Thoracic aorta (tissue), 2 donors: ENCODE measurements around the gene TLN1. TPM values are rescaled to one million over a fixed set of nuclear protein-coding genes. Genes with fewer than 3 reads are reported as not detected.

Experiments
- ATAC-seq: fragments of 150-250 bp; one replicate; pipeline ENCODE4 v1.8.0; 2017; ENCODE audit warnings: low read depth; ENCODE audit not compliant: insufficient number of reproducible peaks, low FRiP score
- DNase-seq: peaks from one replicate; pipeline ENCODE4 v3.0.0-alpha.2; 2020; ENCODE audit warnings: low spot score
- H3K27ac ChIP-seq, 2 donors: fragments of 200-600 bp; sonication (generic); 1 replicate in 1 of 2; 2 replicates in 1 of 2; pipeline ENCODE4 v1.5.1; 2016; ENCODE audit warnings: mild to moderate bottlenecking in 2 of 2, moderate library complexity in 2 of 2
- H3K27me3 ChIP-seq: fragments of 200-600 bp; sonication (generic); replicated peaks from 2 replicates; pipeline ENCODE4 v1.6.0; 2016; ENCODE audit warnings: mild to moderate bottlenecking; ENCODE audit not compliant: insufficient read depth
- H3K36me3 ChIP-seq: fragments of 200-600 bp; sonication (generic); one replicate; pipeline ENCODE4 v1.5.1; 2016
- H3K4me1 ChIP-seq, 2 donors: fragments of 200-600 bp; sonication (generic); 1 replicate in 1 of 2; 2 replicates in 1 of 2; pipeline versions ENCODE4 v1.5.1 to v1.6.0; 2016; ENCODE audit warnings: low read depth in 2 of 2, mild to moderate bottlenecking in 1 of 2; ENCODE audit not compliant: control insufficient read depth in 1 of 2
- H3K4me3 ChIP-seq: fragments of 200-600 bp; sonication (generic); 2 replicates; pipeline ENCODE4 v1.5.1; 2016; ENCODE audit warnings: mild to moderate bottlenecking
- H3K9me3 ChIP-seq: fragments of 200-600 bp; sonication (generic); 2 replicates; pipeline ENCODE4 v1.5.1; 2016
- CTCF ChIP-seq: fragments of 200-600 bp; sonication (generic); IDR thresholded peaks from one replicate; pipeline ENCODE4 v1.5.1; 2019; ENCODE audit warnings: antibody characterized with exemption
- total RNA-seq, 2 donors: library from RNA; depleted of rRNA; stranded (reverse); fragments of >200 nt; gene quantifications; one replicate each; pipeline versions ENCODE4 v1.1.0 to v1.2.3, GENCODE V29; 2016

TLN1 gene
- total RNA-seq, 2 donors from 2014 or later = 889 to 1,019 TPM

DNA sequence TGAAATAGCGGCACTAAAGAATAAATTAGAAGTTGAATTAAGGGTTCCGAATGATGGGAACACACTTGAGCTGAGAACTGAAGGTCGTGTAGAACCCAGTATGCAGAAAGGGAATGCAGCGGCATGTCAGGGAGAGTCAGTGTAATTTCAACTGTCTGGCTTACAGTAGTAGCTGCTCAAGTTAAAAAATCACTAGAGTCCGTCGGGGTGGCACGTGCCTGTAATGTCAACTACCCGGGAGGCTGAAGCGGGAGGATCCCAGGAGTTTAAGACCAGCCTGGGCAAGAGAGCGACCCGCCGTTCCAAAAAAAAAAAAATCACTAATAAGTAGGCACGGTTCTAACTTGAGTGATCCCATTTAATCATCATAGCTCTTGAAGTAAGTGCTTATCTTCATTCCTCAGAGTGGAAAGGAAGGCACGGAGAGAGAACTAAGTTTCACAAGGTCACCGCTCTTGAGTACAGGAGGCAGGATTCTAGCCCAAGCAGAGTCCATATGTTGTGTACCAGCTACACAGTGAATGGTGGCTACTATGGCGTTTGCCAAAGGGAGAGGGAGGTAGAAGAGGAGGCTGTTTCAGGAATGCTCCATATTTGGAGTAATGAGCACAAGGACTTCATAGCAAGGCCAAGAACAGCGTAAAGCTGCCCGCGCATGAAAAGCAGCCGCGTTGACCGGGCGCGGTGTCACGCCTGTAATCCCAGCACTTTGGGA is 75.0 kb downstream of the TLN1 start:
- Histone ChIP-seq H3K36me3 (peaks cover 10% of the 10 kb centered on the region), H3K4me3 (peak overlapping the region; percentile 98), H3K4me1 (peaks cover 22 to 45% of the 10 kb centered on the region in 2 donors), H3K9me3 (no peaks in the 10 kb centered on the region), H3K27ac (peak overlapping the region; percentile 99), H3K27me3 (no peaks in the 10 kb centered on the region)
- ATAC-seq = no peak
- DNase-seq = no peak
- no peak for TF ChIP-seq CTCF

DNA sequence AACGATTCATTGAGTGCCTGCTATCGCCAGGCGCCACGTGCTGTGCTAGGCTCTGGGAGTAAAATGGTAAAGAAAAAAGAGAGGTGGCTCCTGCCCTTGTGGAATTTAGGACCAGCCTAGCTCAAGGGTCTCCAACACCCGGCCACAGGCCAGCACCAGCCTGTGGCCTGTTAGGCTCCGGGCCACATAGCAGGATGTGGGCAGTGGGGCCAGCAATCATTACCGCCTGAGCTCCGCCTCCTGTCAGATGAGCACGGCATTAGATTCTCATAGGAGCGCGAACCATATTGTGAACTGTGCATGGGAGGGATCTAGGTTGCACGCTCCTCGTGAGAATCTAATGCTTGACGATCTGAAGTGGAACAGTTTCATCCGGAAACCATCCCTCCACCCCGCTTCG is 75.6 kb downstream of the TLN1 start:
- no peak for TF ChIP-seq CTCF
- no peaks in the 10 kb centered on the region for H3K9me3 ChIP-seq
- ATAC-seq (no peak), DNase-seq (no peak)
- H3K27ac ChIP-seq = peak overlapping the region; percentile 99
- H3K4me3 ChIP-seq = no peak overlapping the region
- H3K36me3 ChIP-seq = peaks cover 10% of the 10 kb centered on the region
- peaks cover 18 to 43% of the 10 kb centered on the region in 2 donors for H3K4me1 ChIP-seq
- H3K27me3 ChIP-seq = no peaks in the 10 kb centered on the region

DNA sequence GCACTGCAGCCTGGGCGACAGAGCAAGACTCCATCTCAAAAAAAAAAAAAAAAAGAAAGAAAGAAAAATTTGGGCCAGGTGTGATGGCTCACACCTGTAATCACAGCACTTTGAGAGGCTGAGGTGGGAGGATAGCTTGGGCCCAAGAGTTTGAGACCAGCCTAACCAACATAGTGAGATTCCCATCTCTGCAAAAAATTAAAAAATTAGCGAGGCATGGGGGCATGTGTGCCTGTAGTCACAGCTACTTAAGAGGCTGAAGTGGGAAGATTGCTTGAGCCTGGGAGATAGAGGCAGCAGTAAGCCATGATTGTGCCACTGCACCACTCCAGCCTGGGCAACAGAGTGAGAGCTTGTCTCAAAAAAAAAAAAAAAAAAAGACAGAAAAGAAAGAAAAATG is 78.4 kb downstream of the TLN1 start:
- Histone ChIP-seq H3K4me1 (peaks cover 20 to 53% of the 10 kb centered on the region in 2 donors), H3K36me3 (no peaks in the 10 kb centered on the region), H3K9me3 (no peaks in the 10 kb centered on the region), H3K27me3 (no peaks in the 10 kb centered on the region), H3K27ac (peak overlapping the region; percentile 61 to 67), H3K4me3 (no peak overlapping the region)
- ATAC-seq = no peak
- DNase-seq = no peak
- TF ChIP-seq CTCF = no peak

GRCh38 chr9:35652829-35653209 is 79.2 kb downstream of the TLN1 start:
- no peak for DNase-seq
- no peak for TF ChIP-seq CTCF
- H3K4me1 ChIP-seq = peaks cover 20 to 61% of the 10 kb centered on the region in 2 donors
- no peak overlapping the region for H3K4me3 ChIP-seq
- no peaks in the 10 kb centered on the region for H3K27me3 ChIP-seq
- no peaks in the 10 kb centered on the region for H3K36me3 ChIP-seq
- peak overlapping the region; percentile 61 to 67 for H3K27ac ChIP-seq
- no peak for ATAC-seq
- no peaks in the 10 kb centered on the region for H3K9me3 ChIP-seq

DNA sequence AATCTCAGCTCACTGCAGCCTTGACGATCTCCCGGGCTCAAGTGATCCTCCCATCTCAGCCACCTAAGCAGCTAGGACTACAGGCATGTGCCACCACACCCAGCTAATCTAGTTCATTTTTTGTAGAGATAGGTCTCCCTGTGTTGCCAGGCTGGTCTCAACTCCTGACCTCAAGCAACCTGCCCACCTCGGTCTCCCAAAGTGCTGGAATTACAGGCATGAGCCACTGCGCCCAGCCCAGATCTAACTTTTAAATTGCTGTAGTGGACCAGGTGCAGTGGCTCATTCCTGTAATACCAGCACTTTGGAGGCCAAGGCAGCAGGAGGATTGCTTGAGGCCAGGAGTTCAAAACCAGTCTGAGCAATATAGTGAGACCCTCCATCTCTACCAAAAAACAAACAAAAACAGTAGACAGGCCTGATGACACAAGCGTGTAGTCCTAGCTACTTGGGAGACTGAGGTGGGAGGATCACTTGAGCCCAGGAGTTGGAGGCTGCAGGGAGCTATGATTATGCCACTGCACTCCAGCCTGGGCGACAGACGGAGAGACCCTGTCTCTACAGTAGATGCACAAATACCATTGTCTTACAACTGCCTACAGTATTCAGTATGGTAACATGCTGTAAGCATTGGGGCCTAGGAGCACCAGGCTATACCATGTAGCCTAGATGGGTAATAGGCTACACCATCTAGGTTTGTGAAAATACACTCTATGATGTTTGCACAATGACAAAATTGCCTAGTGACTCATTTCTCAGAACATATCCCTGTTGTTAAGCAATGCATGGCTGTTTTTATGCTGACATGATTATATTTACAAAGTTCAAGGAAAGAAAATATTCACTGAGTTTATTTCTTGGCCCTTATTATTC is 79.8 kb downstream of the TLN1 start:
- H3K27me3 ChIP-seq = no peaks in the 10 kb centered on the region
- no peak for TF ChIP-seq CTCF
- H3K36me3 ChIP-seq = no peaks in the 10 kb centered on the region
- no peak overlapping the region for H3K4me3 ChIP-seq
- no peaks in the 10 kb centered on the region for H3K9me3 ChIP-seq
- ATAC-seq (no peak), DNase-seq (no peak)
- peaks cover 22 to 63% of the 10 kb centered on the region in 2 donors for H3K4me1 ChIP-seq
- H3K27ac ChIP-seq = peak overlapping the region; percentile 89 to 96
